Endothelial cell of umbilical vein (primary cell): ENCODE results near the gene AGRP. TPM values are rescaled to one million over a fixed set of nuclear protein-coding genes. Genes with fewer than 3 reads are reported as not detected.

ENCODE experiments used
- BruUV-seq: library from RNA; stranded (reverse); fragments of 400-500 nt; replicated peaks from 2 replicates; lab custom pipeline; 2021; lab: Mats Ljungman, UMichigan
- CTCF ChIA-PET: fragments of 300-600, 350-600 bp; sonication (Branson Sonifier 250); formaldehyde crosslinking; loops from one replicate; lab custom pipeline; 2021; ENCODE audit warnings: antibody characterized with exemption, inconsistent platforms; lab: Charles Lee
- POLR2A ChIA-PET: fragments of 300-600, 350-600 bp; sonication (Branson Sonifier 250); formaldehyde crosslinking; loops from one replicate; lab custom pipeline; 2021; ENCODE audit warnings: antibody characterized with exemption, inconsistent platforms; lab: Charles Lee
- DNase-seq: peaks from one replicate; pipeline ENCODE4 v3.0.0-alpha.2; 2011; ENCODE audit warnings: low read depth, low spot score
- FAIRE-seq: peaks from 2 replicates; lab custom pipeline; 2011; peaks lifted over from hg19 to GRCh38; lab: Jason Lieb, UNC
- H2AFZ ChIP-seq: 2 replicates; pipeline ENCODE4 v1.6.0; 2012; ENCODE audit warnings: low read depth, low read length, control low read depth, inconsistent platforms
- H3K27ac ChIP-seq: 2 replicates; pipeline ENCODE4 v1.5.1; 2011; ENCODE audit warnings: low read depth, mild to moderate bottlenecking, control low read depth, low read length, moderate library complexity; ENCODE audit not compliant: insufficient read depth
- H3K27me3 ChIP-seq, 2 experiments: 2 replicates each; pipeline versions ENCODE4 v1.6.0 to v1.6.1; 2011; ENCODE audit warnings: low read length in 2 of 2, mixed read lengths in 1 of 2; ENCODE audit not compliant: control insufficient read depth in 2 of 2, insufficient read depth in 2 of 2
- H3K36me3 ChIP-seq, 2 experiments: 2 replicates in 1 of 2; 3 replicates in 1 of 2; pipeline ENCODE4 v1.5.1; 2011; ENCODE audit warnings: low read length in 2 of 2, mild to moderate bottlenecking in 1 of 2, moderate library complexity in 1 of 2; ENCODE audit not compliant: control insufficient read depth in 2 of 2, insufficient read depth in 2 of 2; ENCODE audit errors: extremely low read depth in 1 of 2
- H3K4me1 ChIP-seq: 3 replicates; pipeline ENCODE4 v1.5.1; 2011; ENCODE audit warnings: mild to moderate bottlenecking, low read length; ENCODE audit not compliant: control insufficient read depth, insufficient read depth; ENCODE audit errors: extremely low read depth
- H3K4me2 ChIP-seq: 2 replicates; pipeline ENCODE4 v1.6.1; 2011; ENCODE audit warnings: low read length, control low read depth, mixed read lengths; ENCODE audit not compliant: insufficient read depth
- H3K4me3 ChIP-seq, 3 experiments: fragments of 200-600 bp in 1 of 3; sonication (generic), shearing (Covaris generic) in 1 of 3; replicated peaks in 1 of 3; 2 replicates each; pipeline ENCODE4 v1.5.1; 2011 to 2016; ENCODE audit warnings: control low read depth in 3 of 3, low read length in 3 of 3, mild to moderate bottlenecking in 2 of 3, inconsistent platforms in 1 of 3, low read depth in 1 of 3, moderate library complexity in 1 of 3; ENCODE audit not compliant: insufficient read depth in 1 of 3
- H3K79me2 ChIP-seq: 2 replicates; pipeline ENCODE4 v1.6.0; 2012; ENCODE audit warnings: low read length, inconsistent platforms; ENCODE audit not compliant: control insufficient read depth, insufficient read depth
- H3K9ac ChIP-seq: replicated peaks from 2 replicates; pipeline ENCODE3; 2011; ENCODE audit warnings: low read length, control low read depth; ENCODE audit not compliant: insufficient read depth; ENCODE audit errors: extremely low read depth
- H3K9me1 ChIP-seq: replicated peaks from 3 replicates; pipeline ENCODE4 v1.6.0; 2011; ENCODE audit warnings: mild to moderate bottlenecking, low read length; ENCODE audit not compliant: control insufficient read depth, insufficient read depth; ENCODE audit errors: extremely low read depth
- H3K9me3 ChIP-seq: replicated peaks from 2 replicates; pipeline ENCODE4 v1.5.1; 2012; ENCODE audit warnings: low read length, inconsistent platforms; ENCODE audit not compliant: control insufficient read depth, insufficient read depth
- H4K20me1 ChIP-seq: replicated peaks from 2 replicates; pipeline ENCODE3; 2011; ENCODE audit warnings: mild to moderate bottlenecking, low read length; ENCODE audit not compliant: control insufficient read depth, insufficient read depth; ENCODE audit errors: extremely low read depth
- EZH2 ChIP-seq: IDR thresholded peaks from 2 replicates; pipeline ENCODE4 v1.6.1; 2012; ENCODE audit warnings: borderline replicate concordance, low read depth, mild to moderate bottlenecking, moderate library complexity, low read length, inconsistent platforms; ENCODE audit not compliant: severe bottlenecking
- FOS ChIP-seq: IDR thresholded peaks from 2 replicates; pipeline ENCODE4 v1.6.1; 2011; ENCODE audit warnings: mild to moderate bottlenecking, low read length, moderate library complexity, borderline replicate concordance; ENCODE audit not compliant: insufficient read depth
- GATA2 ChIP-seq: IDR thresholded peaks from 2 replicates; pipeline ENCODE4 v1.7.0; 2011; ENCODE audit warnings: low read depth, mild to moderate bottlenecking, moderate library complexity, mixed read lengths, low read length; ENCODE audit not compliant: insufficient read length, insufficient read depth
- JUN ChIP-seq: IDR thresholded peaks from 2 replicates; pipeline ENCODE4 v1.6.1; 2011; ENCODE audit warnings: borderline replicate concordance, low read depth; ENCODE audit not compliant: insufficient read length, insufficient read depth
- MYC ChIP-seq: IDR thresholded peaks from one replicate; pipeline ENCODE4 v1.6.1; 2011; ENCODE audit warnings: mild to moderate bottlenecking, low read depth, low read length
- POLR2A ChIP-seq: IDR thresholded peaks from 2 replicates; pipeline ENCODE4 v1.6.1; 2012; ENCODE audit warnings: low read depth, mild to moderate bottlenecking, control low read depth, low read length
- POLR2AphosphoS5 ChIP-seq: IDR thresholded peaks from 2 replicates; pipeline ENCODE4 v1.6.1; 2012; ENCODE audit warnings: low read depth, mild to moderate bottlenecking, control low read depth, low read length, moderate library complexity; ENCODE audit not compliant: insufficient read depth
- dilution Hi-C: fragments of 300-500 bp; cut with MboI; formaldehyde crosslinking; loops from one replicate; pipeline ENCODE4 v1.15.0; 2019; ENCODE audit warnings: low sequenced_read_pairs; ENCODE audit not compliant: extremely low pct_ligation_motif_present
- intact Hi-C: fragments of 100-400 bp; cut with micrococcal nuclease; formaldehyde crosslinking; loops from one replicate; pipeline ENCODE4 v1.10.0; 2022
- polyA plus RNA-seq, 4 experiments: library from polyadenylated mRNA; depleted of rRNA in 3 of 4; stranded (reverse) in 3 of 4; unstranded in 1 of 4; fragments of >200 nt; gene quantifications; 2 replicates each; pipeline versions ENCODE4 v1.2.1 to v1.2.3, GENCODE V29; 2011 to 2012; ENCODE audit warnings: missing spikeins in 1 of 4
- total RNA-seq: library from RNA; stranded (reverse); gene quantifications from 2 replicates; pipeline ENCODE4 v1.2.3, GENCODE V29; 2021
- TF ChIP-seq, protein P1 (sequence below), 2 donors: IDR thresholded peaks; 1 replicate in 1 of 2; 2 replicates in 1 of 2; pipeline ENCODE4 v1.5.1; 2011; ENCODE audit warnings: low read length in 2 of 2, mild to moderate bottlenecking in 2 of 2, moderate library complexity in 2 of 2, control low read depth in 1 of 2, inconsistent platforms in 1 of 2, low read depth in 1 of 2; ENCODE audit not compliant: insufficient read depth in 1 of 2; ENCODE audit errors: extremely low read depth in 1 of 2
- TF ChIP-seq, protein P2 (sequence below): IDR thresholded peaks from 2 replicates; pipeline ENCODE4 v1.6.1; 2011; ENCODE audit not compliant: insufficient read depth, insufficient read length

AGRP gene
- total and polyA plus RNA-seq, 2 donors (not counting 3 experiments of a cell fraction or from before 2014, with no cell fraction given), result not detected

DNA sequence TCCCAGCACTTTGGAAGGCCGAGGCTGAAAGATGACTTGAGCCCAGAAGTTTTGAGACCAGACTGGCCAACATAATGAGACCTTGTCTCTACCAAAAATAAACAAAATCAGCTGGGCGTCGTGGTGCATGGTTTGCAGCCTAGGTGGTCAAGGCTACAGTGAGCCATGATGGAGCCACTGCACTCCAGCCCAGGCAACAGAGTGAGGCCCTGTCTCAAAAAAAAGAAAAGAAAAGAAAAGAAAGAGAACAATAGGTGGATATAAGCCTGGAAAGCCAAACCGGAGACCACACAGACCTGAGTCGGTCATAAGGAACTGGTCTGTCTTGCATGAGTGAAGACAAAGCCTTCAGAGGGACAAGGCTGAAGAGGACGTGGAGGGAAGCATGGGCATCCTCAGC is 16.8 kb downstream of the AGRP start:
- TF ChIP-seq POLR2A (no peak), JUN (no peak), FOS (no peak), MYC (no peak)
- peaks cover 10% of the 10 kb centered on the region for H3K79me2 ChIP-seq

DNA sequence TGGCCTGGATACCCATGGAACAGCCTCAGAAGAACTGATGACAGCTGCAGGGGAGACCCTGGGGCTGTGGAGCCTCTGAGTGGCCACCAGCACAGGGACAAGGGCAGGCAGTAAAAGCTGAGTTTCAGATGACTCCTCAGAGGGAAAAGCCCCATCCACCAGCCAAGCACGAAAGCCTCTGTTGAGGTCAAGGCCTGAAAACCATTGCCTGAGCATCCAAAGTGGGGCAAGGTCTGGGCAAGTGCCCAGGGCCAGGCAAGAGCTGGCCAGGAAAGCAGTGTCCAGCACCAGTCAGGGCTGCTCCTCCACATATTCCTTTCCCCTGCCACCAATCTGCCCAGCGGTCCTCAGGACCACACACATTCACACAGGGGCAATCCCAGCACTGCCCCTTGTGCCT is 18.8 kb downstream of the AGRP start:
- Histone ChIP-seq H3K79me2 (peaks cover 10% of the 10 kb centered on the region), H3K36me3 (peaks cover 0 to 5% of the 10 kb centered on the region in 2 experiments), H3K4me3 (no peak overlapping the region), H3K4me2 (no peak overlapping the region), H3K9ac (no peak overlapping the region), H3K9me1 (no peaks in the 10 kb centered on the region), H2AFZ (no peak overlapping the region), H3K27ac (no peak overlapping the region), H3K27me3 (no peaks in the 10 kb centered on the region), H3K4me1 (peaks cover 9% of the 10 kb centered on the region), H3K9me3 (no peaks in the 10 kb centered on the region), H4K20me1 (no peaks in the 10 kb centered on the region)
- DNase-seq, result no peak
- FAIRE-seq, result no peak
- dilution Hi-C loops (no loop called here), intact Hi-C loops (no loop called here)
- CTCF ChIA-PET, result interaction anchor here (0.9 to 12.4 kb wide), 6 partner anchors 14 to 180 kb away, joined by 3 to 201 read pairs (median 9); partner anchors contain the start of genes ATP6V0D1 and HSD11B2
- BruUV-seq, result no TSS peak
- TF ChIP-seq POLR2A (no peak), POLR2AphosphoS5 (no peak), GATA2 (no peak), EZH2 (no peak), FOS (no peak), JUN (no peak), MYC (no peak)
- TF ChIP-seq, protein P1, sequence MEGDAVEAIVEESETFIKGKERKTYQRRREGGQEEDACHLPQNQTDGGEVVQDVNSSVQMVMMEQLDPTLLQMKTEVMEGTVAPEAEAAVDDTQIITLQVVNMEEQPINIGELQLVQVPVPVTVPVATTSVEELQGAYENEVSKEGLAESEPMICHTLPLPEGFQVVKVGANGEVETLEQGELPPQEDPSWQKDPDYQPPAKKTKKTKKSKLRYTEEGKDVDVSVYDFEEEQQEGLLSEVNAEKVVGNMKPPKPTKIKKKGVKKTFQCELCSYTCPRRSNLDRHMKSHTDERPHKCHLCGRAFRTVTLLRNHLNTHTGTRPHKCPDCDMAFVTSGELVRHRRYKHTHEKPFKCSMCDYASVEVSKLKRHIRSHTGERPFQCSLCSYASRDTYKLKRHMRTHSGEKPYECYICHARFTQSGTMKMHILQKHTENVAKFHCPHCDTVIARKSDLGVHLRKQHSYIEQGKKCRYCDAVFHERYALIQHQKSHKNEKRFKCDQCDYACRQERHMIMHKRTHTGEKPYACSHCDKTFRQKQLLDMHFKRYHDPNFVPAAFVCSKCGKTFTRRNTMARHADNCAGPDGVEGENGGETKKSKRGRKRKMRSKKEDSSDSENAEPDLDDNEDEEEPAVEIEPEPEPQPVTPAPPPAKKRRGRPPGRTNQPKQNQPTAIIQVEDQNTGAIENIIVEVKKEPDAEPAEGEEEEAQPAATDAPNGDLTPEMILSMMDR (IDR thresholded peaks at IDR 0.05; ENCODE audit: extremely low read depth in 1 of 2, insufficient read depth in 1 of 2, low read depth in 1 of 2, low read length in 2 of 2), result no peak
- TF ChIP-seq, protein P2, sequence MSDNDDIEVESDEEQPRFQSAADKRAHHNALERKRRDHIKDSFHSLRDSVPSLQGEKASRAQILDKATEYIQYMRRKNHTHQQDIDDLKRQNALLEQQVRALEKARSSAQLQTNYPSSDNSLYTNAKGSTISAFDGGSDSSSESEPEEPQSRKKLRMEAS, result no peak
- POLR2A ChIA-PET, result no interaction called here

More for the DNA sequence above, 16.8 kb downstream of the AGRP start:
- Histone ChIP-seq H3K9me3 (no peaks in the 10 kb centered on the region), H4K20me1 (no peaks in the 10 kb centered on the region), H2AFZ (no peak overlapping the region), H3K27me3 (no peaks in the 10 kb centered on the region), H3K4me3 (no peak overlapping the region), H3K9me1 (no peaks in the 10 kb centered on the region), H3K4me1 (peaks cover 4% of the 10 kb centered on the region), H3K4me2 (no peak overlapping the region), H3K27ac (no peak overlapping the region), H3K9ac (no peak overlapping the region), H3K36me3 (no peaks in the 10 kb centered on the region)
- BruUV-seq, result no TSS peak
- ChIA-PET POLR2A (no interaction called here), CTCF (interaction anchor here (1.3 to 12.4 kb wide), 5 partner anchors 20 to 206 kb away, joined by 6 to 201 read pairs (median 14); partner anchors contain the start of gene HSD11B2)
- intact Hi-C loops, result loop anchor here (5.0 kb wide), 2 partner anchors 119 to 189 kb away; partner anchors contain the start of gene PLEKHG4
- FAIRE-seq (no peak), DNase-seq (peak; percentile 31)
- dilution Hi-C loops, result no loop called here
